WI38 (cell line): Measurements from ENCODE around the gene ZNF445.
A peak's percentile ranks its signal among the peaks of the same experiment; 100 is the strongest.

Source experiments
- H3K4me3 ChIP-seq: 2 replicates; pipeline ENCODE4 v1.5.1; 2011; ENCODE audit warnings: low read depth, mild to moderate bottlenecking, control low read depth, low read length
- TF ChIP-seq, protein P1 (sequence below): IDR thresholded peaks from 2 replicates; pipeline ENCODE4 v1.5.1; 2012; ENCODE audit warnings: low read depth, mild to moderate bottlenecking, control low read depth, low read length

The ZNF445 gene

DNA sequence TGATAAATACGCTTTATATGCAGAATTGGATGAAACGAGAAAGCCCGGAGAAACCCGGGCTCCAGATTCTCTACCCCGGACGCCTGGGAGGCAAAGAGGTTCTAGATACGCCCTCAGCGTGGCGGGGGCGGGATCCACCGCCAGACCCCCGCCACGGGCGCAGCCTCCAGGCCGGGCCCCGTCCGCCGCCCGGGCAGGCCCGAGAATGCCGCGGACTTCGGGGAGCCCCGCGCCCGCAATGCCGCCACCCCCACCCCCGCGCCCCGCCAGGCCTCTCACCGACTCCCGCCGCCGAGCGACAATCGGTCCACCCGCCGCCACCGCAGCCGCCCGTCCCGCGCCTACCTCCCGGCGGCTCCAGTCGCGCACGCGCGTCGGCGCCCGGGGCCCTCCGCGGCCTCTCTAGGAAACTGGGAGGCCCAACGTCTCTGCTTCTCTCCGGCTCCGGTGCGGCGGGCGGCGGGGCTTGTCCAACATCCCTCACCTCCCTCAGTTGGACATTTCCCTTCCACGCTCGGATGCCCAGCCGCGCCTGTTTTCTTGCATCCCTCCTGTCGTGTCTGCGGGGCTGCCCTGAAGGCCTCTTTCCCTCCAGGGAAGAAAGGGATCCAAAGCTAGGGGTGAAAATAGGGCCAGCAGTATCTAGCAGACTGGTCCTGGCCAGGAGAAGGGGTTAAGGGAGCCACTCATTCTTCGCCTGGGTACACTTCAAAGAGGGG, at the start of gene ZNF445:
Gene ZNF445, minus strand, starts transcription at position 359 of the 719 bp plus-strand sequence. CDS start 22,121 bp downstream, outside the sequence.
- H3K4me3 ChIP-seq = peak within 1 kb of the TSS; percentile 65
- TF ChIP-seq, protein P1, sequence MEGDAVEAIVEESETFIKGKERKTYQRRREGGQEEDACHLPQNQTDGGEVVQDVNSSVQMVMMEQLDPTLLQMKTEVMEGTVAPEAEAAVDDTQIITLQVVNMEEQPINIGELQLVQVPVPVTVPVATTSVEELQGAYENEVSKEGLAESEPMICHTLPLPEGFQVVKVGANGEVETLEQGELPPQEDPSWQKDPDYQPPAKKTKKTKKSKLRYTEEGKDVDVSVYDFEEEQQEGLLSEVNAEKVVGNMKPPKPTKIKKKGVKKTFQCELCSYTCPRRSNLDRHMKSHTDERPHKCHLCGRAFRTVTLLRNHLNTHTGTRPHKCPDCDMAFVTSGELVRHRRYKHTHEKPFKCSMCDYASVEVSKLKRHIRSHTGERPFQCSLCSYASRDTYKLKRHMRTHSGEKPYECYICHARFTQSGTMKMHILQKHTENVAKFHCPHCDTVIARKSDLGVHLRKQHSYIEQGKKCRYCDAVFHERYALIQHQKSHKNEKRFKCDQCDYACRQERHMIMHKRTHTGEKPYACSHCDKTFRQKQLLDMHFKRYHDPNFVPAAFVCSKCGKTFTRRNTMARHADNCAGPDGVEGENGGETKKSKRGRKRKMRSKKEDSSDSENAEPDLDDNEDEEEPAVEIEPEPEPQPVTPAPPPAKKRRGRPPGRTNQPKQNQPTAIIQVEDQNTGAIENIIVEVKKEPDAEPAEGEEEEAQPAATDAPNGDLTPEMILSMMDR = no peak

GRCh38 chr3:44525060-44525459, 47.6 kb upstream of the ZNF445 start:
- TF ChIP-seq, protein P1 = no peak
- no peak overlapping the region for H3K4me3 ChIP-seq

- no peak overlapping the region for H3K4me3 ChIP-seq
- TF ChIP-seq, protein P1 = no peak
These were observed 45.0 kb upstream of the ZNF445 start for GRCh38 chr3:44522494-44522933.

- TF ChIP-seq, protein P1 = no peak
- no peak overlapping the region for H3K4me3 ChIP-seq
These were observed 44.3 kb upstream of the ZNF445 start for GRCh38 chr3:44521721-44522120.

DNA sequence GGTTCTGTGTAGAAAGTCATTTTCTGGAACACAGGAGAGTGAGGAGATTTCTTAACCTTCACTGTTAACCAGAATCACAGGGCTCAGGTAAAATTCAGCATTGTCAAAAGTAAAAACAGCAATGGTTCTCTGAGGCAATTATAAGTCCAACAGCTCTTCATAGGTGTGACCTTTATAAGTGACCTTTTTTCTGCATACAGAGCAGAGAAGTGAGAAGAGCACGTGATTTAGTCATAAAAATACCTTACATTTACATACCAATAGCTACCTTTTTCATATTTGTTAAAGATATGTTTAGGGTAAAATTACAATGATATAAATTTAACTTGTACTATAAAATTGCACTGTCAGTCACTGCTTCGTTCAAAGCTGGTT, 41.3 kb upstream of the ZNF445 start:
- H3K4me3 ChIP-seq = no peak overlapping the region
- TF ChIP-seq, protein P1 = no peak

DNA sequence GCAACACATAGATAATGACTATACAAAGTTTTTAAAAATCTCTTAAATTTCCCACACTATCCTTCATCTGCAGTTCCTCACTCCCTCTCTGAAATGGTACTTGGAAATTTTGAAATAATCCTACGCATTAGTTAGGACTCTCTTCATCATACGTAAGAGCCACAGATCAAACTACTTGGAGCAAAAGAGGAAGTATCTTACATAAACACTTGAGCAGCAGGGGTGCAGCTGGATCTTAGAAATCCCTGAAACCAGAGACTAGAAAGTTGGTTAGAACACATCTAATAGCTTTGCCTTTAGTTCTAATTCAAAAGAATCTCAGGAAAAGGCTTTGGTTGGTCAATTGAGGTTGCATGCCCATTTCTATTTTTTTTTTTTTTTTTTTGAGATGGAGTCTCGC, 38.8 kb upstream of the ZNF445 start:
- TF ChIP-seq, protein P1 = no peak
- H3K4me3 ChIP-seq = no peak overlapping the region

GRCh38 chr3:44513513-44513912, 36.0 kb upstream of the ZNF445 start:
- no peak overlapping the region for H3K4me3 ChIP-seq
- TF ChIP-seq, protein P1 = no peak
